Activated CD4-positive, alpha-beta T cell treated with anti-CD3 and anti-CD28 coated beads, Interleukin-2, amount 10 ng/mL, durations not matched to agents 7 days and 5 days (primary cell): Measurements from ENCODE around the gene ENPP7. TPM values are rescaled to one million over a fixed set of nuclear protein-coding genes. Genes with fewer than 3 reads are reported as not detected.

Experiments
- CTCF ChIA-PET: fragments of 350-600 bp; sonication (Branson Sonifier 250); formaldehyde crosslinking; loops from one replicate; lab custom pipeline; 2021; ENCODE audit warnings: antibody characterized with exemption; lab: Charles Lee
- POLR2A ChIA-PET: fragments of 350-600 bp; sonication (Branson Sonifier 250); formaldehyde crosslinking; loops from one replicate; lab custom pipeline; 2021; ENCODE audit warnings: antibody characterized with exemption; lab: Charles Lee
- DNase-seq: peaks from one replicate; pipeline ENCODE4 v3.0.0-alpha.2; 2020
- H3K27ac Mint-ChIP-seq: one replicate; pipeline ENCODE4 v1.8.0; 2021; ENCODE audit warnings: mild to moderate bottlenecking, moderate library complexity, mixed read lengths
- H3K27me3 Mint-ChIP-seq: one replicate; pipeline ENCODE4 v1.8.0; 2021; ENCODE audit warnings: mixed read lengths
- H3K36me3 Mint-ChIP-seq: one replicate; pipeline ENCODE4 v1.8.0; 2021; ENCODE audit warnings: low read depth, mixed read lengths
- H3K4me1 Mint-ChIP-seq: one replicate; pipeline ENCODE4 v1.8.0; 2021; ENCODE audit warnings: mixed read lengths
- H3K4me3 Mint-ChIP-seq: one replicate; pipeline ENCODE4 v1.8.0; 2021; ENCODE audit warnings: mild to moderate bottlenecking, moderate library complexity, mixed read lengths
- H3K9me3 Mint-ChIP-seq: one replicate; pipeline ENCODE4 v1.8.0; 2021; ENCODE audit warnings: mixed read lengths
- microRNA-seq: library from miRNA; unstranded; fragments of <30 nt; microRNA quantifications from one replicate; pipeline ENCODE4 v1.2.0, GENCODE V29; 2021; ENCODE audit warnings: borderline microRNAs expressed, borderline replicate concordance
- total RNA-seq, 2 experiments: library from RNA; stranded (reverse); gene quantifications; one replicate each; pipeline ENCODE4 v1.2.3, GENCODE V29; 2021

Gene ENPP7
- total RNA-seq, 2 experiments from 2014 or later, result not detected

DNA sequence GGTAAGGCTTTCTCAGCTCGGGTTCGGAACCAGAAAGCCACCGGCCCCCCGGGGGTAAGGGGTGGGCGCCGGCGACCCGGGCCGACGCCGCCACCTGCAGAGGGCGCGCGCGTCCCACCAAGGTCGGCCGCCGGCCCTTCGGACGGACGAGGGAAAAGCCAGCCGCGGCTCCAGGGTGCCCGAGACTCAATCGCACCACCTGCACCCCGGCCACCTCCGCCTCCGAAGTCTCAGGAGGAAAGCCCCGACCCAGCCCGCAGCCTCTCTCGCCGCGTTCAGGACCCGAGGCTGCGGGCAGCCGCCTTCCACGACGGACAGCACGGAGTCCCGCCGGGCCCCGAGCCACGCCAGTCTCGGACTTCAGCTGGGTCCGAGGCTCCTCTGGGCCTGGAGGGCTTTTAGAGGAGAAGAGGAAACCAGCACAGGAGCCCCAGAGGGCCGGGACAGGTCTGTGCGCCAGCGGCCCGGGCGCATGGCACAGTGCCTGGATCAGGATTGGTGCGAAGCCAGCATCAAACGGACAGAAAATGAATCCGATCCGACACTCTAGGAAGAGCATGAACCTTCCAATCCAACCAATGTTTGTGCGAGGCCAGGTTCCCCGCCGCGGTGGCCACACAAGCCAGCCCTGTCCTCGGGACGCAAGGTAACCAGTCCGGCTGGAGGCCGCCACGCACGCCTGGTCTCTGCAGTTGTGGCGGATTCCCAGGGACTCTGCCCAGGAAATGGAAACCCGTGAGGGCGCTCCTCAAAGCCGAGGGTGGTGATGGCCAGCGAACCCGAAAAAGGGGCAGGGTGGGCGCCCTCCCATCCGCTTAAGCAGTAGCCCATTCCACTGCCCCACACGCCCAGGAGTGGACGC is 59.4 kb downstream of the ENPP7 start:
- Mint-ChIP-seq H3K9me3 (no peaks in the 10 kb centered on the region), H3K27me3 (peaks cover 55% of the 10 kb centered on the region), H3K4me1 (peaks cover 2% of the 10 kb centered on the region), H3K36me3 (peaks cover 3% of the 10 kb centered on the region), H3K4me3 (no peak overlapping the region), H3K27ac (peak overlapping the region; percentile 46)
- ChIA-PET POLR2A (no interaction called here), CTCF (interaction anchor here (0.8 to 2.3 kb wide), 6 partner anchors 9 to 44 kb away, joined by 3 to 8 read pairs (median 4); no protein-coding TSS in a partner anchor)
- DNase-seq, result no peak

DNA sequence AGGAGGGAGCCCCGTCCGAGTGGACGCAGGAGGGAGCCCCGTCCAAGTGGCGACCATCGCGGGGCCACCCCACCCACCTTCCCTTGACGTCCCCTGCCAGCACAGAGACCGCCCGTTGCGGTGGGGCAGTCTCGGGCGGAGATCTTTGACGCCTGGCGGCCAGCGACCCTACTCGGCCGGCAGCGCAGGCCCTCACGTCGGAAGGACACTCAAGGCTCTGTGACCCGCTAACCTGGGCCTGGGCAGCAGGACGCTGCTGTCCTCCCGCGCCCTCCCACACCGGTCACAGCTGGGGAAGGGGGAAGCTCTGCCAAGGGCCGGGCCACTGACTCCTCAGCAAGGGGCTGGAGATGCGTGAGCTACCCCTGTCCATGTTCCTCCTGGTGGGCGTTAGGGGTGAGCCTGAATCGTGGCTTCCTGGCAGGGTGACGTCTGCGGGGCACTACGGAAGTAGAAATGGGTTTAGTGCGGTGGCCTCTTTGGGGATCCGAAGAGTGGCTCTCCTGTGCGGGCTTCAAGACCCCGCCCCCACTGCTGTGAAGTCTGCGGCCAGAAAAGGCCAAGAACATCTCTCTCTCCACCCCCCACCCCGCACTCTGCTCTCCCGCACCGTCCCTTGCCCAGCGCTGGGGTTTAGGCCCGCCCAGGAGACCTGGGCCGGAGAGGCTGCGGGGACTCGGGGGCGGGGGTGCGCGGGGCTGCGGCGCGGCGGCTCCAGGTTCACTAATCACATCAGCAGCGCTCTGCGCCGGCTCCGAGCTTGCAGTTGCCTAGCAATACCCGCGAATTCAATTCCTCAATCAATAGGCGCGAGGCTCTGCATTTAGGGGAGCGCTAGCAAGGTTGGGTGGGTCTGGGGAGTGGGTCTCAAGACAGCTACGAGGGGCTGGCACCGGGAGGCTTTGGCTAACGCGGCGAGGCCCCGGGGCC is 60.3 kb downstream of the ENPP7 start:
- H3K4me1 Mint-ChIP-seq, result peaks cover 8% of the 10 kb centered on the region
- POLR2A ChIA-PET, result no interaction called here
- DNase-seq, result no peak
- no peaks in the 10 kb centered on the region for H3K9me3 Mint-ChIP-seq
- H3K27me3 Mint-ChIP-seq, result peaks cover 59% of the 10 kb centered on the region
- CTCF ChIA-PET, result interaction anchor here (1.1 to 2.3 kb wide), 4 partner anchors 10 to 45 kb away, joined by 3 to 8 read pairs (median 4); no protein-coding TSS in a partner anchor
- no peak overlapping the region for H3K4me3 Mint-ChIP-seq
- H3K27ac Mint-ChIP-seq, result no peak overlapping the region
- peaks cover 8% of the 10 kb centered on the region for H3K36me3 Mint-ChIP-seq

GRCh38 chr17:79791735-79792161 is 61.0 kb downstream of the ENPP7 start:
- no peak overlapping the region for H3K27ac Mint-ChIP-seq
- H3K4me3 Mint-ChIP-seq, result no peak overlapping the region

More at GRCh38 chr17:79791735-79792161, 61.0 kb downstream of the ENPP7 start:
- no peak for DNase-seq
- Mint-ChIP-seq H3K27me3 (peaks cover 59% of the 10 kb centered on the region), H3K9me3 (no peaks in the 10 kb centered on the region), H3K4me1 (peaks cover 12% of the 10 kb centered on the region), H3K36me3 (peaks cover 8% of the 10 kb centered on the region)
- ChIA-PET POLR2A (no interaction called here), CTCF (interaction anchor here (0.6 to 2.3 kb wide), 5 partner anchors 11 to 51 kb away, joined by 3 to 8 read pairs (median 3); no protein-coding TSS in a partner anchor)

Small RNA genes within 50 kb of the gene (microRNA-seq; reads per million reads assigned to microRNA genes)
- 0.84 reads per million for gene MIR4739

Other genes with a start within 250 kb of the ENPP7 start
- not detected for gene RBFOX3, start 119.9 kb upstream of the ENPP7 start, total RNA-seq
- gene CBX2, start 47.2 kb downstream of the ENPP7 start, total RNA-seq, result 1 to 10 TPM; 4.6 to 5.5 TPM
- gene CBX8, start 66.1 kb downstream of the ENPP7 start, total RNA-seq, result 1 to 10 TPM; 4.3 to 6.4 TPM
- 10 to 100 TPM; 35.0 TPM for gene CBX4, start 108.5 kb downstream of the ENPP7 start, total RNA-seq